HEK293 (cell line): Measurements from ENCODE around the gene ALX1.

ENCODE experiments used
- CTCF ChIA-PET: fragments of 350-600 bp; formaldehyde crosslinking; extraction: SDS; loops from one replicate; lab custom pipeline; 2021; ENCODE audit warnings: antibody characterized with exemption; lab: Yijun Ruan, JAX
- POLR2A ChIA-PET: fragments of 300-600 bp; formaldehyde crosslinking; extraction: SDS; loops from one replicate; lab custom pipeline; 2020; ENCODE audit warnings: antibody characterized with exemption, inconsistent platforms; lab: Yijun Ruan, JAX
- H3K27ac ChIP-seq: fragments of 200-500 bp; sonication (Bioruptor generic); 2 replicates; pipeline ENCODE4 v1.5.1; 2014; ENCODE audit warnings: low read depth, low read length, control low read depth, inconsistent platforms; ENCODE audit errors: extremely low read depth
- H3K36me3 ChIP-seq, 2 experiments: fragments of 200-500 bp in 1 of 2; sonication (Bioruptor generic) in 1 of 2; 1 replicate in 1 of 2; 2 replicates in 1 of 2; pipeline ENCODE4 v1.5.1; 2014 to 2017; ENCODE audit warnings: inconsistent platforms in 2 of 2, low read length in 2 of 2; ENCODE audit not compliant: control insufficient read depth in 2 of 2, insufficient read depth in 1 of 2
- H3K4me1 ChIP-seq: fragments of 200-500 bp; sonication (Bioruptor generic); 2 replicates; pipeline ENCODE4 v1.5.1; 2014; ENCODE audit warnings: mild to moderate bottlenecking, low read length, inconsistent platforms; ENCODE audit not compliant: control insufficient read depth, insufficient read depth
- H3K4me3 ChIP-seq: 2 replicates; pipeline ENCODE4 v1.5.1; 2011; ENCODE audit warnings: low read depth, mild to moderate bottlenecking, control low read depth, low read length, moderate library complexity
- H3K9me3 ChIP-seq: fragments of 200-500 bp; sonication (Bioruptor generic); 2 replicates; pipeline ENCODE4 v1.5.1; 2014; ENCODE audit warnings: low read depth, low read length, inconsistent platforms; ENCODE audit not compliant: control insufficient read depth, insufficient read depth
- GFI1B ChIP-seq: fragments of 450-650 bp; formaldehyde crosslinking; IDR thresholded peaks from 2 replicates; pipeline ENCODE4 v1.5.1; 2016; ENCODE audit warnings: missing biosample characterization, missing genetic modification characterization
- MZF1 ChIP-seq: fragments of 450-650 bp; formaldehyde crosslinking; IDR thresholded peaks from 2 replicates; pipeline ENCODE4 v1.5.1; 2017; ENCODE audit warnings: missing biosample characterization, missing genetic modification characterization, borderline replicate concordance
- REPIN1 ChIP-seq: fragments of 450-650 bp; formaldehyde crosslinking; IDR thresholded peaks from 2 replicates; pipeline ENCODE4 v1.5.1; 2017; ENCODE audit warnings: missing biosample characterization, missing genetic modification characterization, low read depth
- ZBTB1 ChIP-seq: fragments of 450-650 bp; formaldehyde crosslinking; IDR thresholded peaks from 2 replicates; pipeline ENCODE4 v1.5.1; 2016; ENCODE audit warnings: missing biosample characterization, missing genetic modification characterization
- ZNF121 ChIP-seq: fragments of 450-650 bp; formaldehyde crosslinking; IDR thresholded peaks from 2 replicates; pipeline ENCODE4 v1.5.1; 2016; ENCODE audit warnings: missing biosample characterization, missing genetic modification characterization
- ZNF214 ChIP-seq: fragments of 450-650 bp; formaldehyde crosslinking; IDR thresholded peaks from 2 replicates; pipeline ENCODE4 v1.5.1; 2017; ENCODE audit warnings: missing biosample characterization, mild to moderate bottlenecking, missing genetic modification characterization, borderline replicate concordance
- ZNF266 ChIP-seq: fragments of 450-650 bp; formaldehyde crosslinking; IDR thresholded peaks from 2 replicates; pipeline ENCODE4 v1.5.1; 2016; ENCODE audit warnings: missing biosample characterization, missing genetic modification characterization, low read depth
- ZNF394 ChIP-seq: fragments of 450-650 bp; formaldehyde crosslinking; IDR thresholded peaks from 2 replicates; pipeline ENCODE4 v1.5.1; 2016; ENCODE audit warnings: missing biosample characterization, missing genetic modification characterization, mild to moderate bottlenecking, moderate library complexity, borderline replicate concordance
- ZNF473 ChIP-seq: fragments of 450-650 bp; formaldehyde crosslinking; IDR thresholded peaks from 2 replicates; pipeline ENCODE4 v1.5.1; 2017; ENCODE audit warnings: missing biosample characterization, missing genetic modification characterization
- ZNF48 ChIP-seq: fragments of 450-650 bp; formaldehyde crosslinking; IDR thresholded peaks from 2 replicates; pipeline ENCODE4 v1.5.1; 2016; ENCODE audit warnings: missing biosample characterization, missing genetic modification characterization
- ZNF514 ChIP-seq: fragments of 450-650 bp; formaldehyde crosslinking; IDR thresholded peaks from 2 replicates; pipeline ENCODE4 v1.5.1; 2016; ENCODE audit warnings: missing biosample characterization, missing genetic modification characterization
- ZNF544 ChIP-seq: fragments of 450-650 bp; formaldehyde crosslinking; IDR thresholded peaks from 2 replicates; pipeline ENCODE4 v1.5.0; 2017; ENCODE audit warnings: missing biosample characterization, missing genetic modification characterization
- ZNF629 ChIP-seq: fragments of 450-650 bp; formaldehyde crosslinking; IDR thresholded peaks from 2 replicates; pipeline ENCODE4 v1.5.1; 2017; ENCODE audit warnings: missing biosample characterization, missing genetic modification characterization
- ZNF76 ChIP-seq: fragments of 450-650 bp; formaldehyde crosslinking; IDR thresholded peaks from 2 replicates; pipeline ENCODE4; 2016; ENCODE audit warnings: low read depth, missing biosample characterization, missing genetic modification characterization, borderline replicate concordance
- ZSCAN30 ChIP-seq: fragments of 450-650 bp; IDR thresholded peaks from 2 replicates; pipeline ENCODE4 v1.5.1; 2018; ENCODE audit warnings: missing biosample characterization, mild to moderate bottlenecking, missing genetic modification characterization, moderate library complexity
- ZXDB ChIP-seq: fragments of 450-650 bp; formaldehyde crosslinking; IDR thresholded peaks from 2 replicates; pipeline ENCODE4 v1.5.1; 2016; ENCODE audit warnings: missing biosample characterization, missing genetic modification characterization
- TF ChIP-seq, protein P1 (sequence below): fragments of 450-650 bp; formaldehyde crosslinking; conservative IDR thresholded peaks from 2 replicates; pipeline ENCODE4 v1.5.1; 2016; ENCODE audit warnings: low read depth, missing biosample characterization, missing genetic modification characterization
- TF ChIP-seq, protein P2 (sequence below): fragments of 450-650 bp; formaldehyde crosslinking; IDR thresholded peaks from 2 replicates; pipeline ENCODE4 v1.5.1; 2016; ENCODE audit warnings: missing biosample characterization, missing genetic modification characterization
- TF ChIP-seq, protein P3 (sequence below): fragments of 450-650 bp; formaldehyde crosslinking; IDR thresholded peaks from 2 replicates; pipeline ENCODE4; 2016; ENCODE audit warnings: missing biosample characterization, missing genetic modification characterization
- TF ChIP-seq, protein P4 (sequence below): fragments of 450-650 bp; formaldehyde crosslinking; IDR thresholded peaks from 2 replicates; pipeline ENCODE4 v1.5.1; 2016; ENCODE audit warnings: missing biosample characterization, missing genetic modification characterization
- TF ChIP-seq, protein P5 (sequence below): fragments of 450-650 bp; formaldehyde crosslinking; IDR thresholded peaks from 2 replicates; pipeline ENCODE4 v1.5.1; 2016; ENCODE audit warnings: missing biosample characterization, missing genetic modification characterization

The ALX1 gene

GRCh38 chr12:85325442-85325841, 45.4 kb downstream of the ALX1 start (continued):
- TF ChIP-seq, protein P1, sequence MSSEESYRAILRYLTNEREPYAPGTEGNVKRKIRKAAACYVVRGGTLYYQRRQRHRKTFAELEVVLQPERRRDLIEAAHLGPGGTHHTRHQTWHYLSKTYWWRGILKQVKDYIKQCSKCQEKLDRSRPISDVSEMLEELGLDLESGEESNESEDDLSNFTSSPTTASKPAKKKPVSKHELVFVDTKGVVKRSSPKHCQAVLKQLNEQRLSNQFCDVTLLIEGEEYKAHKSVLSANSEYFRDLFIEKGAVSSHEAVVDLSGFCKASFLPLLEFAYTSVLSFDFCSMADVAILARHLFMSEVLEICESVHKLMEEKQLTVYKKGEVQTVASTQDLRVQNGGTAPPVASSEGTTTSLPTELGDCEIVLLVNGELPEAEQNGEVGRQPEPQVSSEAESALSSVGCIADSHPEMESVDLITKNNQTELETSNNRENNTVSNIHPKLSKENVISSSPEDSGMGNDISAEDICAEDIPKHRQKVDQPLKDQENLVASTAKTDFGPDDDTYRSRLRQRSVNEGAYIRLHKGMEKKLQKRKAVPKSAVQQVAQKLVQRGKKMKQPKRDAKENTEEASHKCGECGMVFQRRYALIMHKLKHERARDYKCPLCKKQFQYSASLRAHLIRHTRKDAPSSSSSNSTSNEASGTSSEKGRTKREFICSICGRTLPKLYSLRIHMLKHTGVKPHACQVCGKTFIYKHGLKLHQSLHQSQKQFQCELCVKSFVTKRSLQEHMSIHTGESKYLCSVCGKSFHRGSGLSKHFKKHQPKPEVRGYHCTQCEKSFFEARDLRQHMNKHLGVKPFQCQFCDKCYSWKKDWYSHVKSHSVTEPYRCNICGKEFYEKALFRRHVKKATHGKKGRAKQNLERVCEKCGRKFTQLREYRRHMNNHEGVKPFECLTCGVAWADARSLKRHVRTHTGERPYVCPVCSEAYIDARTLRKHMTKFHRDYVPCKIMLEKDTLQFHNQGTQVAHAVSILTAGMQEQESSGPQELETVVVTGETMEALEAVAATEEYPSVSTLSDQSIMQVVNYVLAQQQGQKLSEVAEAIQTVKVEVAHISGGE (tag by site-specific recombination): no peak
- no peak for TF ChIP-seq ZNF76 (tag by site-specific recombination)
- TF ChIP-seq MZF1 (tag by site-specific recombination): peak; percentile 83
- TF ChIP-seq, protein P2, sequence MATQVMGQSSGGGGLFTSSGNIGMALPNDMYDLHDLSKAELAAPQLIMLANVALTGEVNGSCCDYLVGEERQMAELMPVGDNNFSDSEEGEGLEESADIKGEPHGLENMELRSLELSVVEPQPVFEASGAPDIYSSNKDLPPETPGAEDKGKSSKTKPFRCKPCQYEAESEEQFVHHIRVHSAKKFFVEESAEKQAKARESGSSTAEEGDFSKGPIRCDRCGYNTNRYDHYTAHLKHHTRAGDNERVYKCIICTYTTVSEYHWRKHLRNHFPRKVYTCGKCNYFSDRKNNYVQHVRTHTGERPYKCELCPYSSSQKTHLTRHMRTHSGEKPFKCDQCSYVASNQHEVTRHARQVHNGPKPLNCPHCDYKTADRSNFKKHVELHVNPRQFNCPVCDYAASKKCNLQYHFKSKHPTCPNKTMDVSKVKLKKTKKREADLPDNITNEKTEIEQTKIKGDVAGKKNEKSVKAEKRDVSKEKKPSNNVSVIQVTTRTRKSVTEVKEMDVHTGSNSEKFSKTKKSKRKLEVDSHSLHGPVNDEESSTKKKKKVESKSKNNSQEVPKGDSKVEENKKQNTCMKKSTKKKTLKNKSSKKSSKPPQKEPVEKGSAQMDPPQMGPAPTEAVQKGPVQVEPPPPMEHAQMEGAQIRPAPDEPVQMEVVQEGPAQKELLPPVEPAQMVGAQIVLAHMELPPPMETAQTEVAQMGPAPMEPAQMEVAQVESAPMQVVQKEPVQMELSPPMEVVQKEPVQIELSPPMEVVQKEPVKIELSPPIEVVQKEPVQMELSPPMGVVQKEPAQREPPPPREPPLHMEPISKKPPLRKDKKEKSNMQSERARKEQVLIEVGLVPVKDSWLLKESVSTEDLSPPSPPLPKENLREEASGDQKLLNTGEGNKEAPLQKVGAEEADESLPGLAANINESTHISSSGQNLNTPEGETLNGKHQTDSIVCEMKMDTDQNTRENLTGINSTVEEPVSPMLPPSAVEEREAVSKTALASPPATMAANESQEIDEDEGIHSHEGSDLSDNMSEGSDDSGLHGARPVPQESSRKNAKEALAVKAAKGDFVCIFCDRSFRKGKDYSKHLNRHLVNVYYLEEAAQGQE (tag by site-specific recombination): no peak
- TF ChIP-seq, all 188 proteins: peak for 3

GRCh38 chr12:85329913-85330312, 49.9 kb downstream of the ALX1 start:
- H3K27ac ChIP-seq: no peak overlapping the region
- CTCF ChIA-PET: no interaction called here
- no peaks in the 10 kb centered on the region for H3K4me1 ChIP-seq
- H3K36me3 ChIP-seq: no peaks in the 10 kb centered on the region
- POLR2A ChIA-PET: no interaction called here
- H3K9me3 ChIP-seq: no peaks in the 10 kb centered on the region
- H3K4me3 ChIP-seq: no peak overlapping the region
- TF ChIP-seq ZSCAN30 (tag by site-specific recombination): no peak
- TF ChIP-seq ZNF394 (tag by site-specific recombination): no peak
- TF ChIP-seq REPIN1 (tag by site-specific recombination): no peak
- TF ChIP-seq, protein P3, sequence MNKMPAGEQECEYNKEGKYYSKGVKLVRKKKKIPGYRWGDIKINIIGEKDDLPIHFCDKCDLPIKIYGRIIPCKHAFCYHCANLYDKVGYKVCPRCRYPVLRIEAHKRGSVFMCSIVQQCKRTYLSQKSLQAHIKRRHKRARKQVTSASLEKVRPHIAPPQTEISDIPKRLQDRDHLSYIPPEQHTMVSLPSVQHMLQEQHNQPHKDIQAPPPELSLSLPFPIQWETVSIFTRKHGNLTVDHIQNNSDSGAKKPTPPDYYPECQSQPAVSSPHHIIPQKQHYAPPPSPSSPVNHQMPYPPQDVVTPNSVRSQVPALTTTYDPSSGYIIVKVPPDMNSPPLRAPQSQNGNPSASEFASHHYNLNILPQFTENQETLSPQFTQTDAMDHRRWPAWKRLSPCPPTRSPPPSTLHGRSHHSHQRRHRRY (tag by site-specific recombination): no peak
- TF ChIP-seq, protein P4, sequence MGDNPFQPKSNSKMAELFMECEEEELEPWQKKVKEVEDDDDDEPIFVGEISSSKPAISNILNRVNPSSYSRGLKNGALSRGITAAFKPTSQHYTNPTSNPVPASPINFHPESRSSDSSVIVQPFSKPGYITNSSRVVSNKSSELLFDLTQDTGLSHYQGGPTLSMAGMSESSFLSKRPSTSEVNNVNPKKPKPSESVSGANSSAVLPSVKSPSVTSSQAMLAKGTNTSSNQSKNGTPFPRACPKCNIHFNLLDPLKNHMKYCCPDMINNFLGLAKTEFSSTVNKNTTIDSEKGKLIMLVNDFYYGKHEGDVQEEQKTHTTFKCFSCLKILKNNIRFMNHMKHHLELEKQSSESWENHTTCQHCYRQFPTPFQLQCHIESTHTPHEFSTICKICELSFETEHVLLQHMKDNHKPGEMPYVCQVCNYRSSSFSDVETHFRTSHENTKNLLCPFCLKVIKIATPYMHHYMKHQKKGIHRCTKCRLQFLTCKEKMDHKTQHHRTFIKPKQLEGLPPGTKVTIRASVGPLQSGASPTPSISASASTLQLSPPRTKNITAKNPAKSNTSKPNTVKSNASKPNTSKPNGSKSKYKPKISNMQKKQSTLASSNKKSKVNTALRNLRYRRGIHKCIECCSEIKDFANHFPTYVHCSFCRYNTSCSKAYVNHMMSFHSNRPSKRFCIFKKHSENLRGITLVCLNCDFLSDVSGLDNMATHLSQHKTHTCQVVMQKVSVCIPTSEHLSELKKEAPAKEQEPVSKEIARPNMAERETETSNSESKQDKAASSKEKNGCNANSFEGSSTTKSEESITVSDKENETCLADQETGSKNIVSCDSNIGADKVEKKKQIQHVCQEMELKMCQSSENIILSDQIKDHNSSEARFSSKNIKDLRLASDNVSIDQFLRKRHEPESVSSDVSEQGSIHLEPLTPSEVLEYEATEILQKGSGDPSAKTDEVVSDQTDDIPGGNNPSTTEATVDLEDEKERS (tag by site-specific recombination): no peak
- TF ChIP-seq ZNF266 (tag by site-specific recombination): no peak
- TF ChIP-seq ZNF629 (tag by site-specific recombination): no peak
- TF ChIP-seq GFI1B (tag by site-specific recombination): no peak
- TF ChIP-seq ZBTB1: no peak
- no peak for TF ChIP-seq ZNF214
- no peak for TF ChIP-seq ZNF121 (tag by site-specific recombination)
- TF ChIP-seq ZNF544 (tag by site-specific recombination): no peak
- TF ChIP-seq ZNF473 (tag by site-specific recombination): no peak
- TF ChIP-seq ZXDB (tag by site-specific recombination): no peak
- TF ChIP-seq, protein P5, sequence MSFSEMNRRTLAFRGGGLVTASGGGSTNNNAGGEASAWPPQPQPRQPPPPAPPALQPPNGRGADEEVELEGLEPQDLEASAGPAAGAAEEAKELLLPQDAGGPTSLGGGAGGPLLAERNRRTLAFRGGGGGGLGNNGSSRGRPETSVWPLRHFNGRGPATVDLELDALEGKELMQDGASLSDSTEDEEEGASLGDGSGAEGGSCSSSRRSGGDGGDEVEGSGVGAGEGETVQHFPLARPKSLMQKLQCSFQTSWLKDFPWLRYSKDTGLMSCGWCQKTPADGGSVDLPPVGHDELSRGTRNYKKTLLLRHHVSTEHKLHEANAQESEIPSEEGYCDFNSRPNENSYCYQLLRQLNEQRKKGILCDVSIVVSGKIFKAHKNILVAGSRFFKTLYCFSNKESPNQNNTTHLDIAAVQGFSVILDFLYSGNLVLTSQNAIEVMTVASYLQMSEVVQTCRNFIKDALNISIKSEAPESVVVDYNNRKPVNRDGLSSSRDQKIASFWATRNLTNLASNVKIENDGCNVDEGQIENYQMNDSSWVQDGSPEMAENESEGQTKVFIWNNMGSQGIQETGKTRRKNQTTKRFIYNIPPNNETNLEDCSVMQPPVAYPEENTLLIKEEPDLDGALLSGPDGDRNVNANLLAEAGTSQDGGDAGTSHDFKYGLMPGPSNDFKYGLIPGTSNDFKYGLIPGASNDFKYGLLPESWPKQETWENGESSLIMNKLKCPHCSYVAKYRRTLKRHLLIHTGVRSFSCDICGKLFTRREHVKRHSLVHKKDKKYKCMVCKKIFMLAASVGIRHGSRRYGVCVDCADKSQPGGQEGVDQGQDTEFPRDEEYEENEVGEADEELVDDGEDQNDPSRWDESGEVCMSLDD: no peak
- no peak for TF ChIP-seq ZNF48 (tag by site-specific recombination)
- no peak for TF ChIP-seq ZNF514
